K562 (cell line): ENCODE data around the gene CARD10. TPM values are rescaled to one million over a fixed set of nuclear protein-coding genes. Genes with fewer than 3 reads are reported as not detected.

Source experiments
- ATF1 ChIP-seq, 2 experiments: fragments of 450-650 bp in 1 of 2; IDR thresholded peaks; 2 replicates each; pipeline ENCODE4 v1.6.1; 2016; ENCODE audit warnings: missing compliant biosample characterization in 1 of 2, missing genetic modification characterization in 1 of 2
- COPS2 ChIP-seq: fragments of 450-650 bp; conservative IDR thresholded peaks from 2 replicates; pipeline ENCODE4 v1.6.1; 2016; ENCODE audit warnings: mild to moderate bottlenecking, moderate library complexity
- ILK ChIP-seq: fragments of 450-650 bp; IDR thresholded peaks from 2 replicates; pipeline ENCODE4 v1.6.1; 2016; ENCODE audit warnings: missing genetic modification characterization, low read depth, mild to moderate bottlenecking, missing compliant biosample characterization, moderate library complexity, borderline replicate concordance
- KDM2B ChIP-seq: fragments of 250-450 bp; sonication (Bioruptor Pico); IDR thresholded peaks from 2 replicates; pipeline ENCODE4 v1.8.0; 2021; ENCODE audit warnings: mild to moderate bottlenecking, moderate library complexity
- L3MBTL2 ChIP-seq: fragments of 450-650 bp; IDR thresholded peaks from 2 replicates; pipeline ENCODE4 v1.6.1; 2016; ENCODE audit warnings: mild to moderate bottlenecking, moderate library complexity
- NFRKB ChIP-seq: fragments of 450-650 bp; IDR thresholded peaks from 2 replicates; pipeline ENCODE4 v1.6.1; 2016; ENCODE audit warnings: low read depth
- ZC3H11A ChIP-seq: IDR thresholded peaks from 2 replicates; pipeline ENCODE4 v1.6.1; 2012; ENCODE audit warnings: low read depth, low read length, improper control_type of control experiment
- ZNF184 ChIP-seq: sonication (generic); formaldehyde crosslinking; IDR thresholded peaks from 2 replicates; pipeline ENCODE4 v1.5.0; 2020; ENCODE audit warnings: missing genetic modification reagents
- polyA plus RNA-seq, 8 experiments: library from polyadenylated mRNA; depleted of rRNA in 4 of 8; stranded (reverse) in 5 of 8; unstranded in 3 of 8; fragments of >200 nt; fragmentation: Nextera tagmentation in 2 of 8; fragmentation: Illumina TruSeq in 1 of 8; extraction: Ambion mirVana in 2 of 8; extraction: Trizol in 1 of 8; gene quantifications; 2 replicates each; pipeline versions ENCODE4 v1.2.1 to v1.2.3, GENCODE V29; 2011 to 2014; ENCODE audit warnings: inconsistent platforms in 1 of 8, missing spikeins in 1 of 8
- total RNA-seq, 7 experiments: library from RNA; depleted of rRNA in 6 of 7; stranded (reverse); fragments of >200 nt in 6 of 7; fragmentation: Illumina TruSeq in 2 of 7; extraction: Trizol in 2 of 7; gene quantifications; 2 replicates each; pipeline versions ENCODE4 v1.2.1 to v1.2.3, GENCODE V29; 2011 to 2021; ENCODE audit warnings: low replicate concordance in 1 of 7
- TF ChIP-seq, protein P1 (sequence below): IDR thresholded peaks from 3 replicates; pipeline ENCODE4 v1.6.1; 2011; ENCODE audit warnings: borderline replicate concordance, mild to moderate bottlenecking, moderate library complexity; ENCODE audit not compliant: insufficient read length; ENCODE audit errors: extremely low read depth
- TF ChIP-seq, protein P2 (sequence below): sonication (generic); formaldehyde crosslinking; IDR thresholded peaks from 2 replicates; pipeline ENCODE4 v1.8.0; 2022; ENCODE audit warnings: mild to moderate bottlenecking, missing genetic modification reagents
- TF ChIP-seq, protein P3 (sequence below): fragments of 450-650 bp; IDR thresholded peaks from 2 replicates; pipeline ENCODE4 v1.6.1; 2018; ENCODE audit not compliant: partially characterized antibody
- TF ChIP-seq, protein P4 (sequence below), 2 experiments: fragments of 450-650 bp; conservative IDR thresholded peaks; 2 replicates each; pipeline ENCODE4 v1.6.1; 2017; ENCODE audit warnings: mild to moderate bottlenecking in 2 of 2, moderate library complexity in 2 of 2

Gene CARD10
- total and polyA plus RNA-seq, 9 of the 15 experiments (the other 6 are each of a cell fraction or from before 2014, with no cell fraction given) = 0.13 to 5.8 (median 1.6) TPM

DNA sequence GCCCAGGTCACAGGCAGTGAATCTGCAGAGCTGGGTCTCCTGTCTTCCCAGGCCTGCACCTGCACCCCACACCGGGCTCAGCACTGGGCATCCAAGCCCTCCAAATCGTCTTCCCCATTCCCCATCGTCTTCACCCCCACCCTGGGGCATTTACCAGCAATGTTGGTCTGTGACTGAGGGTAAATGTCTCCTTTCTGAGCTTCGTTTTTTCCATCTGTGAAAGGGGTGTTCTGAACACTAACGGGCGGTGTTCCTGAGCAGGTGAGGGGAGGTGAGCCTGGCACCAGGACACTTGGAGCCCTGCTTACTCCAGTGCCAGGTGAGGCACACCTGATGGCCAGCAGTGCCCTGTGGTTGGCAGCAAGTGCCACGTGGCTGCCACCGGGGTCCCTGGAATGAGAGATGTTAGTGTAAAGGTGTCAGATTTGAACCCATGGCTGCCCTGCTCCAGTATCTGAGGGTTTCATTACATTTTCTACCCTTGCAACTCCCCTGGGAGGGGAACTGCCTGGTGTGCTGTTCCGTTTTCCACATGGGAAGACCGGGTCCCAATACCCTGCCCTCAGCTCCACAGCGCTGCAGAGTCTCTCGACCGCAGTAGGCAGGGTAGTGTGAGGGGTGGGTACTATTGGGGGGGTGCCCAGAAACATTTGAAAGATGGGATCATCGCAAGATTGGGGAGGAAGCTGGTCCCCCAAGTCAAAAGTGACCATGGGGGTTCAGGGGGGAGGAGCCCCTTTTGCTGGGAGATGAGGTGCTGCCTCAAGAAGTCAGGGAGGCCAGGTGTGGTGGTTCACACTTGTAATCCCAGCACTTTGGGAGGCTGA lies 43.0 kb upstream of the CARD10 start (continued):
- TF ChIP-seq ZC3H11A (no peak), ATF1 (CRISPR knock-in tag; IDR thresholded peaks at IDR 0.05) (no peak), ATF1 (tag; IDR thresholded peaks at IDR 0.05) (peak; percentile 47; the same call in 1 of the 2 replicates), ILK (tag) (no peak), NFRKB (peak; percentile 67), KDM2B (no peak), ZNF184 (CRISPR knock-in tag) (no peak), COPS2 (no peak), L3MBTL2 (peak; percentile 7; the same call in 1 of the 2 replicates)
- TF ChIP-seq, protein P1, sequence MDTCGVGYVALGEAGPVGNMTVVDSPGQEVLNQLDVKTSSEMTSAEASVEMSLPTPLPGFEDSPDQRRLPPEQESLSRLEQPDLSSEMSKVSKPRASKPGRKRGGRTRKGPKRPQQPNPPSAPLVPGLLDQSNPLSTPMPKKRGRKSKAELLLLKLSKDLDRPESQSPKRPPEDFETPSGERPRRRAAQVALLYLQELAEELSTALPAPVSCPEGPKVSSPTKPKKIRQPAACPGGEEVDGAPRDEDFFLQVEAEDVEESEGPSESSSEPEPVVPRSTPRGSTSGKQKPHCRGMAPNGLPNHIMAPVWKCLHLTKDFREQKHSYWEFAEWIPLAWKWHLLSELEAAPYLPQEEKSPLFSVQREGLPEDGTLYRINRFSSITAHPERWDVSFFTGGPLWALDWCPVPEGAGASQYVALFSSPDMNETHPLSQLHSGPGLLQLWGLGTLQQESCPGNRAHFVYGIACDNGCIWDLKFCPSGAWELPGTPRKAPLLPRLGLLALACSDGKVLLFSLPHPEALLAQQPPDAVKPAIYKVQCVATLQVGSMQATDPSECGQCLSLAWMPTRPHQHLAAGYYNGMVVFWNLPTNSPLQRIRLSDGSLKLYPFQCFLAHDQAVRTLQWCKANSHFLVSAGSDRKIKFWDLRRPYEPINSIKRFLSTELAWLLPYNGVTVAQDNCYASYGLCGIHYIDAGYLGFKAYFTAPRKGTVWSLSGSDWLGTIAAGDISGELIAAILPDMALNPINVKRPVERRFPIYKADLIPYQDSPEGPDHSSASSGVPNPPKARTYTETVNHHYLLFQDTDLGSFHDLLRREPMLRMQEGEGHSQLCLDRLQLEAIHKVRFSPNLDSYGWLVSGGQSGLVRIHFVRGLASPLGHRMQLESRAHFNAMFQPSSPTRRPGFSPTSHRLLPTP = no peak
- TF ChIP-seq, protein P2, sequence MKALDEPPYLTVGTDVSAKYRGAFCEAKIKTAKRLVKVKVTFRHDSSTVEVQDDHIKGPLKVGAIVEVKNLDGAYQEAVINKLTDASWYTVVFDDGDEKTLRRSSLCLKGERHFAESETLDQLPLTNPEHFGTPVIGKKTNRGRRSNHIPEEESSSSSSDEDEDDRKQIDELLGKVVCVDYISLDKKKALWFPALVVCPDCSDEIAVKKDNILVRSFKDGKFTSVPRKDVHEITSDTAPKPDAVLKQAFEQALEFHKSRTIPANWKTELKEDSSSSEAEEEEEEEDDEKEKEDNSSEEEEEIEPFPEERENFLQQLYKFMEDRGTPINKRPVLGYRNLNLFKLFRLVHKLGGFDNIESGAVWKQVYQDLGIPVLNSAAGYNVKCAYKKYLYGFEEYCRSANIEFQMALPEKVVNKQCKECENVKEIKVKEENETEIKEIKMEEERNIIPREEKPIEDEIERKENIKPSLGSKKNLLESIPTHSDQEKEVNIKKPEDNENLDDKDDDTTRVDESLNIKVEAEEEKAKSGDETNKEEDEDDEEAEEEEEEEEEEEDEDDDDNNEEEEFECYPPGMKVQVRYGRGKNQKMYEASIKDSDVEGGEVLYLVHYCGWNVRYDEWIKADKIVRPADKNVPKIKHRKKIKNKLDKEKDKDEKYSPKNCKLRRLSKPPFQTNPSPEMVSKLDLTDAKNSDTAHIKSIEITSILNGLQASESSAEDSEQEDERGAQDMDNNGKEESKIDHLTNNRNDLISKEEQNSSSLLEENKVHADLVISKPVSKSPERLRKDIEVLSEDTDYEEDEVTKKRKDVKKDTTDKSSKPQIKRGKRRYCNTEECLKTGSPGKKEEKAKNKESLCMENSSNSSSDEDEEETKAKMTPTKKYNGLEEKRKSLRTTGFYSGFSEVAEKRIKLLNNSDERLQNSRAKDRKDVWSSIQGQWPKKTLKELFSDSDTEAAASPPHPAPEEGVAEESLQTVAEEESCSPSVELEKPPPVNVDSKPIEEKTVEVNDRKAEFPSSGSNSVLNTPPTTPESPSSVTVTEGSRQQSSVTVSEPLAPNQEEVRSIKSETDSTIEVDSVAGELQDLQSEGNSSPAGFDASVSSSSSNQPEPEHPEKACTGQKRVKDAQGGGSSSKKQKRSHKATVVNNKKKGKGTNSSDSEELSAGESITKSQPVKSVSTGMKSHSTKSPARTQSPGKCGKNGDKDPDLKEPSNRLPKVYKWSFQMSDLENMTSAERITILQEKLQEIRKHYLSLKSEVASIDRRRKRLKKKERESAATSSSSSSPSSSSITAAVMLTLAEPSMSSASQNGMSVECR (CRISPR knock-in tag) = no peak
- TF ChIP-seq, protein P3, sequence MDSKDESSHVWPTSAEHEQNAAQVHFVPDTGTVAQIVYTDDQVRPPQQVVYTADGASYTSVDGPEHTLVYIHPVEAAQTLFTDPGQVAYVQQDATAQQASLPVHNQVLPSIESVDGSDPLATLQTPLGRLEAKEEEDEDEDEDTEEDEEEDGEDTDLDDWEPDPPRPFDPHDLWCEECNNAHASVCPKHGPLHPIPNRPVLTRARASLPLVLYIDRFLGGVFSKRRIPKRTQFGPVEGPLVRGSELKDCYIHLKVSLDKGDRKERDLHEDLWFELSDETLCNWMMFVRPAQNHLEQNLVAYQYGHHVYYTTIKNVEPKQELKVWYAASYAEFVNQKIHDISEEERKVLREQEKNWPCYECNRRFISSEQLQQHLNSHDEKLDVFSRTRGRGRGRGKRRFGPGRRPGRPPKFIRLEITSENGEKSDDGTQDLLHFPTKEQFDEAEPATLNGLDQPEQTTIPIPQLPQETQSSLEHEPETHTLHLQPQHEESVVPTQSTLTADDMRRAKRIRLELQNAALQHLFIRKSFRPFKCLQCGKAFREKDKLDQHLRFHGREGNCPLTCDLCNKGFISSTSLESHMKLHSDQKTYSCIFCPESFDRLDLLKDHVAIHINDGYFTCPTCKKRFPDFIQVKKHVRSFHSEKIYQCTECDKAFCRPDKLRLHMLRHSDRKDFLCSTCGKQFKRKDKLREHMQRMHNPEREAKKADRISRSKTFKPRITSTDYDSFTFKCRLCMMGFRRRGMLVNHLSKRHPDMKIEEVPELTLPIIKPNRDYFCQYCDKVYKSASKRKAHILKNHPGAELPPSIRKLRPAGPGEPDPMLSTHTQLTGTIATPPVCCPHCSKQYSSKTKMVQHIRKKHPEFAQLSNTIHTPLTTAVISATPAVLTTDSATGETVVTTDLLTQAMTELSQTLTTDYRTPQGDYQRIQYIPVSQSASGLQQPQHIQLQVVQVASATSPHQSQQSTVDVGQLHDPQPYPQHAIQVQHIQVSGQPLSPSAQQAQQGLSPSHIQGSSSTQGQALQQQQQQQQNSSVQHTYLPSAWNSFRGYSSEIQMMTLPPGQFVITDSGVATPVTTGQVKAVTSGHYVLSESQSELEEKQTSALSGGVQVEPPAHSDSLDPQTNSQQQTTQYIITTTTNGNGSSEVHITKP = no peak
- TF ChIP-seq, protein P4, sequence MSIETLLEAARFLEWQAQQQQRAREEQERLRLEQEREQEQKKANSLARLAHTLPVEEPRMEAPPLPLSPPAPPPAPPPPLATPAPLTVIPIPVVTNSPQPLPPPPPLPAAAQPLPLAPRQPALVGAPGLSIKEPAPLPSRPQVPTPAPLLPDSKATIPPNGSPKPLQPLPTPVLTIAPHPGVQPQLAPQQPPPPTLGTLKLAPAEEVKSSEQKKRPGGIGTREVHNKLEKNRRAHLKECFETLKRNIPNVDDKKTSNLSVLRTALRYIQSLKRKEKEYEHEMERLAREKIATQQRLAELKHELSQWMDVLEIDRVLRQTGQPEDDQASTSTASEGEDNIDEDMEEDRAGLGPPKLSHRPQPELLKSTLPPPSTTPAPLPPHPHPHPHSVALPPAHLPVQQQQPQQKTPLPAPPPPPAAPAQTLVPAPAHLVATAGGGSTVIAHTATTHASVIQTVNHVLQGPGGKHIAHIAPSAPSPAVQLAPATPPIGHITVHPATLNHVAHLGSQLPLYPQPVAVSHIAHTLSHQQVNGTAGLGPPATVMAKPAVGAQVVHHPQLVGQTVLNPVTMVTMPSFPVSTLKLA (conservative IDR thresholded peaks at IDR 0.05) = peak; percentile 54 to 62; a peak in 2 of 4 replicates
